WTC11 (cell line): ENCODE data around the gene BMP2K.

Source experiments
- FOXJ3 ChIP-seq: sonication (generic); formaldehyde crosslinking; IDR thresholded peaks from 2 replicates; pipeline ENCODE4 v1.9.0; 2021; ENCODE audit warnings: missing genetic modification reagents, mild to moderate bottlenecking, borderline replicate concordance
- GRHL2 ChIP-seq: fragments of 250-450 bp; sonication (Bioruptor Pico); IDR thresholded peaks from 2 replicates; pipeline ENCODE4 v1.8.0; 2022; ENCODE audit warnings: mild to moderate bottlenecking, moderate library complexity; ENCODE audit not compliant: insufficient replicate concordance, severe bottlenecking
- ZNF317 ChIP-seq: sonication (generic); formaldehyde crosslinking; IDR thresholded peaks from 2 replicates; pipeline ENCODE4 v1.8.1; 2023; ENCODE audit warnings: low read depth, mild to moderate bottlenecking, moderate library complexity, missing genetic modification reagents, borderline replicate concordance
- TF ChIP-seq, protein P1 (sequence below): fragments of 200-600 bp; IDR thresholded peaks from 2 replicates; pipeline ENCODE4 v1.8.0; 2022; ENCODE audit warnings: antibody characterized with exemption
- TF ChIP-seq, protein P2 (sequence below): fragments of 250-450 bp; sonication (Bioruptor Pico); IDR thresholded peaks from 2 replicates; pipeline ENCODE4 v1.9.0; 2021; ENCODE audit warnings: mild to moderate bottlenecking
- TF ChIP-seq, protein P3 (sequence below): sonication (generic); formaldehyde crosslinking; conservative IDR thresholded peaks from 2 replicates; pipeline ENCODE4 v1.8.1; 2023; ENCODE audit warnings: mild to moderate bottlenecking, low read depth, missing genetic modification reagents, moderate library complexity
- TF ChIP-seq, protein P4 (sequence below): sonication (generic); formaldehyde crosslinking; IDR thresholded peaks from 2 replicates; pipeline ENCODE4 v1.8.0; 2022; ENCODE audit warnings: mild to moderate bottlenecking, missing genetic modification reagents
- TF ChIP-seq, protein P5 (sequence below): sonication (generic); formaldehyde crosslinking; IDR thresholded peaks from 2 replicates; pipeline ENCODE4 v1.8.1; 2023; ENCODE audit warnings: mild to moderate bottlenecking, missing genetic modification reagents

DNA sequence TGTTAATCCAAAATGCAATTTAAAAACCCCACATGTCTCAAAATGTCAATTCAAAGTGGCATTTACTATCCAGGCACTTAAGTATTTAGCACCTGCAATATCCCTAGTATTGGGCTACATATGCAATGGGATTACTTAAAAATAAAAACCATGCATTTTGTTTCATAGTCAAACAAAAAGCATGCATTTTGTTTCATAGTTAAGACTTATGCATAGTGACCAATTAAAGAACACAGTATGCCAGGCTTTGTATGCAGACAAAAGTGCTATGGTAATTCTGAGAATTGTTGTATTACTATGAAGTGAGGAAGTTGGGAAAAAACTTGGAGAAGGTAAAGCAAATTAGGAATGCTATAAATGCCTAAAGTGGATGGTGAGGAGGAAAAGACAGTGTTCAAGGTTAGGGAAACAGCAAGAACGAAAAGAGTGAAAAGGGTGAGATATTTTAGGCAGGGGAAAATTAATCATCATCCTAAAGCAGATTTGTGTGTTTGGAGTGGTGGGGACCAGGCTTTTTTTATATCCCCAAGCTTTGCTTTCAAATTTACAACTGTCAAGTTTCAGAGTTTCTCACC lies 10.6 kb upstream of the BMP2K start:
- TF ChIP-seq FOXJ3 (CRISPR knock-in tag) (no peak), ZNF317 (CRISPR knock-in tag) (no peak), GRHL2 (CRISPR knock-in tag) (no peak)
- TF ChIP-seq, protein P1, sequence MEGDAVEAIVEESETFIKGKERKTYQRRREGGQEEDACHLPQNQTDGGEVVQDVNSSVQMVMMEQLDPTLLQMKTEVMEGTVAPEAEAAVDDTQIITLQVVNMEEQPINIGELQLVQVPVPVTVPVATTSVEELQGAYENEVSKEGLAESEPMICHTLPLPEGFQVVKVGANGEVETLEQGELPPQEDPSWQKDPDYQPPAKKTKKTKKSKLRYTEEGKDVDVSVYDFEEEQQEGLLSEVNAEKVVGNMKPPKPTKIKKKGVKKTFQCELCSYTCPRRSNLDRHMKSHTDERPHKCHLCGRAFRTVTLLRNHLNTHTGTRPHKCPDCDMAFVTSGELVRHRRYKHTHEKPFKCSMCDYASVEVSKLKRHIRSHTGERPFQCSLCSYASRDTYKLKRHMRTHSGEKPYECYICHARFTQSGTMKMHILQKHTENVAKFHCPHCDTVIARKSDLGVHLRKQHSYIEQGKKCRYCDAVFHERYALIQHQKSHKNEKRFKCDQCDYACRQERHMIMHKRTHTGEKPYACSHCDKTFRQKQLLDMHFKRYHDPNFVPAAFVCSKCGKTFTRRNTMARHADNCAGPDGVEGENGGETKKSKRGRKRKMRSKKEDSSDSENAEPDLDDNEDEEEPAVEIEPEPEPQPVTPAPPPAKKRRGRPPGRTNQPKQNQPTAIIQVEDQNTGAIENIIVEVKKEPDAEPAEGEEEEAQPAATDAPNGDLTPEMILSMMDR, result no peak
- TF ChIP-seq, protein P2, sequence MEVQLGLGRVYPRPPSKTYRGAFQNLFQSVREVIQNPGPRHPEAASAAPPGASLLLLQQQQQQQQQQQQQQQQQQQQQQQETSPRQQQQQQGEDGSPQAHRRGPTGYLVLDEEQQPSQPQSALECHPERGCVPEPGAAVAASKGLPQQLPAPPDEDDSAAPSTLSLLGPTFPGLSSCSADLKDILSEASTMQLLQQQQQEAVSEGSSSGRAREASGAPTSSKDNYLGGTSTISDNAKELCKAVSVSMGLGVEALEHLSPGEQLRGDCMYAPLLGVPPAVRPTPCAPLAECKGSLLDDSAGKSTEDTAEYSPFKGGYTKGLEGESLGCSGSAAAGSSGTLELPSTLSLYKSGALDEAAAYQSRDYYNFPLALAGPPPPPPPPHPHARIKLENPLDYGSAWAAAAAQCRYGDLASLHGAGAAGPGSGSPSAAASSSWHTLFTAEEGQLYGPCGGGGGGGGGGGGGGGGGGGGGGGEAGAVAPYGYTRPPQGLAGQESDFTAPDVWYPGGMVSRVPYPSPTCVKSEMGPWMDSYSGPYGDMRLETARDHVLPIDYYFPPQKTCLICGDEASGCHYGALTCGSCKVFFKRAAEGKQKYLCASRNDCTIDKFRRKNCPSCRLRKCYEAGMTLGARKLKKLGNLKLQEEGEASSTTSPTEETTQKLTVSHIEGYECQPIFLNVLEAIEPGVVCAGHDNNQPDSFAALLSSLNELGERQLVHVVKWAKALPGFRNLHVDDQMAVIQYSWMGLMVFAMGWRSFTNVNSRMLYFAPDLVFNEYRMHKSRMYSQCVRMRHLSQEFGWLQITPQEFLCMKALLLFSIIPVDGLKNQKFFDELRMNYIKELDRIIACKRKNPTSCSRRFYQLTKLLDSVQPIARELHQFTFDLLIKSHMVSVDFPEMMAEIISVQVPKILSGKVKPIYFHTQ (CRISPR knock-in tag), result no peak
- TF ChIP-seq, protein P3, sequence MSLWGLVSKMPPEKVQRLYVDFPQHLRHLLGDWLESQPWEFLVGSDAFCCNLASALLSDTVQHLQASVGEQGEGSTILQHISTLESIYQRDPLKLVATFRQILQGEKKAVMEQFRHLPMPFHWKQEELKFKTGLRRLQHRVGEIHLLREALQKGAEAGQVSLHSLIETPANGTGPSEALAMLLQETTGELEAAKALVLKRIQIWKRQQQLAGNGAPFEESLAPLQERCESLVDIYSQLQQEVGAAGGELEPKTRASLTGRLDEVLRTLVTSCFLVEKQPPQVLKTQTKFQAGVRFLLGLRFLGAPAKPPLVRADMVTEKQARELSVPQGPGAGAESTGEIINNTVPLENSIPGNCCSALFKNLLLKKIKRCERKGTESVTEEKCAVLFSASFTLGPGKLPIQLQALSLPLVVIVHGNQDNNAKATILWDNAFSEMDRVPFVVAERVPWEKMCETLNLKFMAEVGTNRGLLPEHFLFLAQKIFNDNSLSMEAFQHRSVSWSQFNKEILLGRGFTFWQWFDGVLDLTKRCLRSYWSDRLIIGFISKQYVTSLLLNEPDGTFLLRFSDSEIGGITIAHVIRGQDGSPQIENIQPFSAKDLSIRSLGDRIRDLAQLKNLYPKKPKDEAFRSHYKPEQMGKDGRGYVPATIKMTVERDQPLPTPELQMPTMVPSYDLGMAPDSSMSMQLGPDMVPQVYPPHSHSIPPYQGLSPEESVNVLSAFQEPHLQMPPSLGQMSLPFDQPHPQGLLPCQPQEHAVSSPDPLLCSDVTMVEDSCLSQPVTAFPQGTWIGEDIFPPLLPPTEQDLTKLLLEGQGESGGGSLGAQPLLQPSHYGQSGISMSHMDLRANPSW (CRISPR knock-in tag), result no peak
- TF ChIP-seq, protein P4, sequence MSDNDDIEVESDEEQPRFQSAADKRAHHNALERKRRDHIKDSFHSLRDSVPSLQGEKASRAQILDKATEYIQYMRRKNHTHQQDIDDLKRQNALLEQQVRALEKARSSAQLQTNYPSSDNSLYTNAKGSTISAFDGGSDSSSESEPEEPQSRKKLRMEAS (CRISPR knock-in tag), result no peak
- TF ChIP-seq, protein P5, sequence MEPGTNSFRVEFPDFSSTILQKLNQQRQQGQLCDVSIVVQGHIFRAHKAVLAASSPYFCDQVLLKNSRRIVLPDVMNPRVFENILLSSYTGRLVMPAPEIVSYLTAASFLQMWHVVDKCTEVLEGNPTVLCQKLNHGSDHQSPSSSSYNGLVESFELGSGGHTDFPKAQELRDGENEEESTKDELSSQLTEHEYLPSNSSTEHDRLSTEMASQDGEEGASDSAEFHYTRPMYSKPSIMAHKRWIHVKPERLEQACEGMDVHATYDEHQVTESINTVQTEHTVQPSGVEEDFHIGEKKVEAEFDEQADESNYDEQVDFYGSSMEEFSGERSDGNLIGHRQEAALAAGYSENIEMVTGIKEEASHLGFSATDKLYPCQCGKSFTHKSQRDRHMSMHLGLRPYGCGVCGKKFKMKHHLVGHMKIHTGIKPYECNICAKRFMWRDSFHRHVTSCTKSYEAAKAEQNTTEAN (CRISPR knock-in tag), result no peak
